HL-60/S4 (cell line): ENCODE measurements around the gene PDZD8.

ENCODE experiments used
- in situ Hi-C: fragments of 300-500 bp; cut with MboI; formaldehyde crosslinking; loops from 2 replicates; pipeline ENCODE4 v1.14.3; 2022; ENCODE audit warnings: low sequenced_read_pairs

PDZD8 gene, protein sequence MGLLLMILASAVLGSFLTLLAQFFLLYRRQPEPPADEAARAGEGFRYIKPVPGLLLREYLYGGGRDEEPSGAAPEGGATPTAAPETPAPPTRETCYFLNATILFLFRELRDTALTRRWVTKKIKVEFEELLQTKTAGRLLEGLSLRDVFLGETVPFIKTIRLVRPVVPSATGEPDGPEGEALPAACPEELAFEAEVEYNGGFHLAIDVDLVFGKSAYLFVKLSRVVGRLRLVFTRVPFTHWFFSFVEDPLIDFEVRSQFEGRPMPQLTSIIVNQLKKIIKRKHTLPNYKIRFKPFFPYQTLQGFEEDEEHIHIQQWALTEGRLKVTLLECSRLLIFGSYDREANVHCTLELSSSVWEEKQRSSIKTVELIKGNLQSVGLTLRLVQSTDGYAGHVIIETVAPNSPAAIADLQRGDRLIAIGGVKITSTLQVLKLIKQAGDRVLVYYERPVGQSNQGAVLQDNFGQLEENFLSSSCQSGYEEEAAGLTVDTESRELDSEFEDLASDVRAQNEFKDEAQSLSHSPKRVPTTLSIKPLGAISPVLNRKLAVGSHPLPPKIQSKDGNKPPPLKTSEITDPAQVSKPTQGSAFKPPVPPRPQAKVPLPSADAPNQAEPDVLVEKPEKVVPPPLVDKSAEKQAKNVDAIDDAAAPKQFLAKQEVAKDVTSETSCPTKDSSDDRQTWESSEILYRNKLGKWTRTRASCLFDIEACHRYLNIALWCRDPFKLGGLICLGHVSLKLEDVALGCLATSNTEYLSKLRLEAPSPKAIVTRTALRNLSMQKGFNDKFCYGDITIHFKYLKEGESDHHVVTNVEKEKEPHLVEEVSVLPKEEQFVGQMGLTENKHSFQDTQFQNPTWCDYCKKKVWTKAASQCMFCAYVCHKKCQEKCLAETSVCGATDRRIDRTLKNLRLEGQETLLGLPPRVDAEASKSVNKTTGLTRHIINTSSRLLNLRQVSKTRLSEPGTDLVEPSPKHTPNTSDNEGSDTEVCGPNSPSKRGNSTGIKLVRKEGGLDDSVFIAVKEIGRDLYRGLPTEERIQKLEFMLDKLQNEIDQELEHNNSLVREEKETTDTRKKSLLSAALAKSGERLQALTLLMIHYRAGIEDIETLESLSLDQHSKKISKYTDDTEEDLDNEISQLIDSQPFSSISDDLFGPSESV

DNA sequence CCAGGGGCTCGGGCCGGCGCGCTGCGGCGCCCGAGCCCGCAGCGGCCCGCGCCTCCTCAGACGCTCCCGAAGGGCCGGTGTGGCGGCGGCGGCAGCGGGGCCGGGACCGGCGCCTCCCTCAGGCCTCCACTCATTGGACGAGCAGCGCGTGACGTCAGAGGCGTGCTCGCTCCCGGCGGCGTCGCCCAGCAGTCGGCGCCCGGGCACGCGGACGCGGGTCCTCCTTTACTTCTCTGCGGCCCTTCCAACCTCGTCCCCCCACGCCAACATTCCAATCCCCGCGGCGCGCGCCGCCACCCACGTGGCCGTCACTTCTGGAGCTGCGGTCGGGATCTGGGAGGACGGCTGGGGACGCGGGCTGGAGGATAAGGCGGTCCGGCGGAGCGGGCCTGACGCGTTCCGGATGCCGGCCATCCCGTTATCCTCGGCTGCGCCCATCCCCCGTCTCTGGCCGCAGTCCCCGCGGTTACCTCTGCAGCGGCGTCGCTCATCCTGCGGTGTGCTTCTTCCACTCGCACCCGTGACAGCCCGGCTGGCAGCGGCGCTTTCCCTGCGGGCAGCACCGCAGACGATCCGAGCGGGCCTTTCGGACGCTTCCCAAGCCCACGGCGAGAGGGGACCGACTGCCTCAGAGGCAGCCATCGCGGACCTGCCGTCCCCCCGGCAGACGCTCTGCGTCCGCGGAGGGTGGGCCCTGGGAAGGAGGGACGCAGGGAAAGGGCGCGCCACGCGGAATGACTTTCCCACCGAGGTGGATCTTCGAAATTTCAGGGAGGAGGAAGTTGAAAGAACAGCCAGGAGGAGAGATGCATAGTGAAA is at the start of gene PDZD8:
Gene PDZD8 (minus strand): TSS at position 81 of the 819 bp plus-strand sequence. CDS start 213 bp downstream, outside the sequence.
- in situ Hi-C loops = no loop called here

DNA sequence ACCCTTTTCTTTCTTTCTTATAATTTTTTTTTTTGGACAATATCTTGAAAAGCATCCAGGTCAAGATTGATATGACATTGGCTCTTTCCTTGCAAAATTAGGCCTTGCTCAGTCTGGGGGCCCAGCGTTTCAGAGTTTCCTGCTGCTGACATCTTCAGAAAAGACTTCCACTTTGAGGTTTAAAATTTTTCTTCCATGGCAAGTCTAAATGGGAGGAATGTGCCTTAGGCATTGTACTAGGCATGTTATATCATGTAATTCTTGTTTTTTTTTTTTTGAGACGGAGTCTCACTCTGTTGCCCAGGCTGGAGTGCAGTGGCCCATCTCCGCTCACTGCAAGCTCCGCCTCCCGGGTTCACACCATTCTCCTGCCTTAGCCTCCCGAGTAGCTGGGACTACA is 48.9 kb upstream of the PDZD8 start:
- in situ Hi-C loops = no loop called here

DNA sequence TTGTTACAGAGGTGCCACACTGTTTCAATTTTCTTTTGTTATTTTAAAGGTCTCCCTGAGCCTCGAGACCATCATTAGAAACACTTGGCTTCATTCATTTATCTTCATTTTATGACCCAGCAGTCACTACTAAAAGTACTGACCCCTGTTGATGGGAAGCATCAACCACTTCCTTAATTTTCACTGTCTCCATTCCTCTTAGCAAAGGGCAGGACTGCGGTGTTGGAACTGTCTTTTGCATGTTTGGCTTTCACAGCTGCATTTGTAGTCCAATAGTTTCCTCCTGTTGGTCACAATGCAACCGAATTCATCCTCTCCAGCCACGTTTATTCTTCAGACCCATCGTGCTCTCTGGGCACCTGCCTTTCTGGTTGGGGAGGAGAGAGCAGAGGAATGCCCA is 46.7 kb upstream of the PDZD8 start:
- in situ Hi-C loops = no loop called here

DNA sequence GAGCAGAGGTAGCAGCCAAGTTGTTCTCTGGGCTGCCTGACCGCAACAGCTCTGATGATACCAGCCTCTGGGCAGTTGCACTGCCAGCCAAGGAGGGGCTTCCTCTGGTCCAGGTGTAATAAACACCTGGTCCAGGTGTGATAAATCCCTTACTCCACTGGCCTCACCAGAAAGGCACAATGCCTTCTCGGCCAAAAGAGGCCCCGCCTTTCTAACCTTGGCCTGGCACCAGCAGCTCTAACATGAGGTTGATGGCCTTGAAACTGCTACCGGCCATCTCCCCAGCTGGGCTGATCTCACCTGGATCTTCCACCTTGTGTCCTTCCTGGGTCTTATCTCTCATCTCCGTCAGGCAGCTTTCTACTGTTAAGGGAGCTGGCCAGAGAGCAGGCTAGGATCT is 45.5 kb upstream of the PDZD8 start:
- in situ Hi-C loops = no loop called here

DNA sequence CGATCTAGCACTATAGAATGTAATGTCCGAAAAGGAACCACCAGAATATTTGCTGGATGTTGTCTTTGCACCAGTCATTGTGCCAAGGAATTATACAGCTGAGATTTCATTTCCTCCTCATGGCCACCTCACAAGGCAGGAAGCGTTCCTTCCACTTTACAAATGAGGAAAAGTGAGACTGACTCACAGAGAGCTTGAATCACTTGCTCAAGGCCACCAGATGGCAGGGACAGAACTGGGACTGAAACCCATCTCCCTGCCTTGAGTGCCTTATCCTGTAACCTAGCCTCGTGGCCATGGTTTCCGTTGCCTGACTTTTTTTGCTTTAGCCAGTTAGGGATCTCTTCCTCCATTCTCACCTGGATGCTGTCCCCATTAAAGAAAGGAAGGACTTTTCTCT is 44.7 kb upstream of the PDZD8 start:
- in situ Hi-C loops = no loop called here

DNA sequence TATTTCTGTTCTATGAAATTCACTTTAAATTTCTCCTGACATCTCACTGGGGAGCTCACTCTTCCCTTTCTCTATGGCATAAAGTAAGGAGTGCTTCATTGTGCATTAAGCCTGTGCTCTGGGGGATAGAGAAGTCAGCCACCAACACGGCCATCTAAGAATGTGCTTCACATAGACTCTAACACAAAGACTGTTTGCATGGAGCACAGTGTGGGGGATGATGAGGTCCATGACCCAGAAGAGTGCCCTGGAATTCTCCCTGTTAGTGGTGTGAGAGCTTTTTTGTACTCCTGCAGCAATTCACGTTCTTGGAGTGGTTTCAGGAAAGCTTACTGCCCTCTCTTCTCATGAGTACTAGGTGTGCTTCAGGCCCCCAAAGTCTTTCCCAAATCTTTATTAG is 43.9 kb upstream of the PDZD8 start:
- in situ Hi-C loops = no loop called here

DNA sequence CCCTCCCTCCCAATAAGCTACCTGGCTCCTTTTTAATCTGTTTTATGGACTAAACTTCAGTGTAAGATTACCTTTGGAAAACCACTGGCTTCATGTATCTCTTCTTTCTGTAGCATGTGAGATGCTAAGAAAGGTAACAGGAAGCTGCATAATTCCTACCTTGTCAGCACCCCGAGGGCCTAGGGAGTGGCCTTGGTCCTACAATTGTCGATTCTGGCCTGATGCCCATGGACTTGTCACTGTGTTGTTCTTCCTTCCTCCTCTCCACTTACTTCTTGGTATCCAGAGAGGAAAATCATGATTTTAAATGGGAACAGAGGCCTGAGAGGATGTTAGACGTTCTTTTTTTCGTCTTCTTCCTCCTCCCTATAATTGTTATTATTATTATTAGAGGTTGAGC is 42.9 kb upstream of the PDZD8 start:
- in situ Hi-C loops = no loop called here

DNA sequence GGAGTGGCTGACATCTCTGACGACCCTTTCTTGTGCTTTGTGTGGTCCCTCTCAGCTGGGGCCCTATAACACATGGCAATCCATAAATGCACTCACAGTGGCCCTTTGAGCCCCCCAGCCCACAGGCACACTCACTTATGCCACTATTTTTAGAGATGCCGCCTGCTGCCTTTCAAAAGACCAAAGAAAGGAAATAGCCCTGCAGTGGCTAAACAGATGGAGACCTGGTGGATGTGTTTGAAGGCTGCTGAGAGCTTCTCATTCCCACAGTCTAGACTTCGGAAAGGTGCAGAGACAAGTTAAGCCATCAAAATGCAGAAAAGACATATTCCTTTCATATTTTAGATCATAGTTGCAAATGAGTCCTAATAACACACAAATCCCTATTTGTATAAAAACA is 42.0 kb upstream of the PDZD8 start:
- in situ Hi-C loops = no loop called here

DNA sequence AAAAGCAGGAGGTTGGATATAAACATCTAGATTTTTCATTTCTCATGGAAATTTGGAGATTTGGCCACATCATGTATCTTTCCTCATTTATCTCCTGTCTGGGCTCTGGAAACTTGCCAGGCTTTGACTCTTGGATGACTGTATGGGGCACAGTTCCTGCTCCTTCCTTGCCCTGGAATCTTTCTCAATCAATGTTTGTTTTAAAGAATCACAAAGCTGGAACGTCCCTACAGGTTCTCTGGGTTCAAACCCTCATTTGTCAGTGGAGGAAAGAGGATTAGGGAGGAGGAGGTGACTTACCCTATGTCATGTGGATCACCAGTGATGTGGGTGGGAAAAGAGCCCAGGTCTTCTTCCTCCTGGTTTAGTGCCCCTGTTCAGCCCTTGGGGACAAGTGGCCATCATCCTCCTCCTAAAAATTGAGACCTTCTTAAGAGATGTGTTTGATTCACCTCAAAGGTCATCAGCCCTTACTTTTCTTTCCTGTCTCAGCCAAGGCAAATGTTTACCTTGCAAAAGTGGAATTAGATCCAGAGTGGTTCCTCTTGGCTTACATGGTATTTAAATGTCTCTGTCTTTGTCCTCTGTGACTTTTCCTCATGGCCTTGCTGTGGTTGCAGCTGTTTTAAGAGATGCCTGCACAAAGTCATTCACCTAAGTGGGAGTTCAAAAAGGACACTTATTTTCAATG is 38.8 kb upstream of the PDZD8 start:
- in situ Hi-C loops = no loop called here

DNA sequence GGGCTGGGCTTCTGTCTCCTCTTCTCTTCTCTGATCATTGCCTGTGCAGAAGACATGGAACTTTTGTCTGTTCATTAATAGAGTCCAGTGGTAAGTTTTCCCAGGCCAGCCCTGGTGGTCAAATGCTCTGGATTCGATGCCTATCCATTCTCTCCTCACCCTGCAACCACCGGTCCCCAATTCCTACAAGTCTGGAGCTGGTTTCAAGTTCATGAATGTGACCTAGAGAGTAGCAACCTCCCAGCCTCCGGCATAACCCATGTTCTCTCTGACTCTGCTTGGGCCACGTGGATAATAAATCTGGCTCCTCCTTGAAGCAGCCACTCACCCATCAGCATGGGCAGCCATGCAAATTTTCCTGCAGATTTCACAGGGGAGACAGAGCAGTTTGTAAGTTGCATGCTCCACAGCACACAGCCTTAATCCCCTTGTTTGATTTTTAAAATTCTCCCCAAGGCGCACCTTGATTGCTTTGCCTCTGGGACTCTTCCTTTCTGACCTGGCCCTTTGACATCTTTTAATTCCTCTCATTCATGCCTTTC is 37.3 kb upstream of the PDZD8 start:
- in situ Hi-C loops = no loop called here

DNA sequence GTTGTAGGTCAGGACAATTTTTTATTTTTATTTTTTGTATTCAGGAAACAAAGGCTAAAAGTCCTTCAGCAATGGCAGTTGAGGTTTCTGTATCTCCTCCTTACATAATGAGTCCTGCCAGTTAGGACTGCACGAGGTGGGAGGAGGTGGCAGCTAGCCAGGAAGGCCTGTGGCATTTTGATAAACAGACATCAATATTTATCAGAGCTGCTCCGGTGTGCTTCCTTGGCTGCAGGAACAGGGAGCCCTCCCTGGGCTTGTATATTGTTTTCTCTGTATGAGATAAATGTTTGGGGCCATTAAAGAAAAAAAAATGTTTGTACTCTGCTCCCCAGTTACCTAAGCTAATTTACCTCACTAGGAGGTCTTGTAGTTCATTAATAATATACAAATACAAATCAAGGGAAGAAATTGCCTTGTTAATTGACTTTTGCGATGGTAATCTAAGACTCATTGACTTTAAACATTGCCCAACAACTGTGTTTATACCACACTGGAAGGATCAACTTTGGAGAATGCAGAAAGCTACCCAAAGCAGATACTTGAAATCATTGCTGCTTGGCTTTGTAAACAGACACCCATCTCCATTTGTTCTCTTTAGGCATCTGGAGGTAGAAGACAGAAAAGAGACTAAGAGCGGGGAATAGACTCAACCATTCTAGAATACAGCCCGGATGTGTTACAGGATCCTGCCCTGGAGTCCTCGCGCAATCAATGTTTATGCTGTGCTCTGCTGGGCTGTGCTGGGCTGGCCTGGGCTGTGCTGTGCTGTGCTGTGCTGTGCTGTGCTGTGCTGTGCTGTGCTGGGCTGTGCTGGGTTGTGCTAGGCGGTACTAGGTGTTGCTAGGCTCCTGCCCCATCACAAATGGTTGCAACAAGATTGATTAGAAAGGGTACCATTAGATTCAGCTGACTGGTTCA is 36.5 kb upstream of the PDZD8 start:
- in situ Hi-C loops = no loop called here

DNA sequence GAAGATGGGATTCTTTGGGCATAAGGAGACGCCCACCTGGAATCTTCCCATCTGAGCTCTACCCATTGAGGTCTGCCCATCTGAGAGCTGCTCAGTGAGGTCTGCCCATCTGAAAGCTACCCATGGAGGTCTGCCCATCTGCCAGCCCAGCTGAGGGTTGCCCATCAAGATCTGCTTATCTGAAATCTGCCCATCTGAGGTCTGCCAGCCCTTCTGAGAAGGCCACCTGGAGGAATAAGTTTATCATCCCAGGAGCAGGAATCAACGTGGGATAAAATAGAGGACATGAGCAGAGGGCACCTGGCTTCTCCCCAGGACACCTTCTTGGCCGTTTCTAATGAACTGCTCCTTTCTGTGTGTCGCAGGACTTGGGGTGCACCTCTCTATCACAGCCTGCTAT is 35.3 kb upstream of the PDZD8 start:
- in situ Hi-C loops = no loop called here

DNA sequence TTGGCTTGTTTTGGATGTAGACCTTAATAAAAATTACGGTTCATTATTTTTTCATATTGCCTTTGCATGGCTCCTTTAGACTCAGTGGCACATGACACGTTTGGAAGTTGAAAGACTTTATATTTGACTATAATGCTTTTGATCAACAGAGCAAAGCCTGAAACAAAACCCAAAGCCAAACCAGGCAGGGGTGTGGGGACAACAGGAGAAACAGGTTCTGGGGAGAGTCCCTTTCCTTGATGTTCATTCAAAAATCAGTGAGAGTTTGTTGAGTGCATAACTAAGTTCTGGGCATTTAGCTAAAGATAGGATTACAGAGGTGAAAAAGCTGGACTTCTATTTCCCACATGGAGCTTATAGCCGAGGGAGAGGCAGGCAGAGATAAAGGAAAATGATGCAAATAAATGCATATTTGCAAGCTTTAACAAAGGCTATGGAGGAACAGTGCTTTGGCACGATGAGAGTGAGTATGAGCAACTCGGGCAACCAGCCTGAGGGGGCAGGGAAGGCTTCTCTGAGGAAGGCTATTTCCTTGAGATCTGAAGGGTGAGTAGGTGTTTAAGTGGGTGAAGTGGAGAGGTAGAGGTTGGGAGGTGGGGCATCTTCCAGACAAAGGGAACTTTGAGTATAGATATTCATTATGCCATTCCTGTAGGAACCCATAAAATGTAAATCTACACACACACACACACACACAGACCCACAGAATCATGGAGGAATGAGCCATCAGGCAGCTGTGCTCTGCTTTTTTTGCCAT is 34.5 kb upstream of the PDZD8 start:
- in situ Hi-C loops = no loop called here

DNA sequence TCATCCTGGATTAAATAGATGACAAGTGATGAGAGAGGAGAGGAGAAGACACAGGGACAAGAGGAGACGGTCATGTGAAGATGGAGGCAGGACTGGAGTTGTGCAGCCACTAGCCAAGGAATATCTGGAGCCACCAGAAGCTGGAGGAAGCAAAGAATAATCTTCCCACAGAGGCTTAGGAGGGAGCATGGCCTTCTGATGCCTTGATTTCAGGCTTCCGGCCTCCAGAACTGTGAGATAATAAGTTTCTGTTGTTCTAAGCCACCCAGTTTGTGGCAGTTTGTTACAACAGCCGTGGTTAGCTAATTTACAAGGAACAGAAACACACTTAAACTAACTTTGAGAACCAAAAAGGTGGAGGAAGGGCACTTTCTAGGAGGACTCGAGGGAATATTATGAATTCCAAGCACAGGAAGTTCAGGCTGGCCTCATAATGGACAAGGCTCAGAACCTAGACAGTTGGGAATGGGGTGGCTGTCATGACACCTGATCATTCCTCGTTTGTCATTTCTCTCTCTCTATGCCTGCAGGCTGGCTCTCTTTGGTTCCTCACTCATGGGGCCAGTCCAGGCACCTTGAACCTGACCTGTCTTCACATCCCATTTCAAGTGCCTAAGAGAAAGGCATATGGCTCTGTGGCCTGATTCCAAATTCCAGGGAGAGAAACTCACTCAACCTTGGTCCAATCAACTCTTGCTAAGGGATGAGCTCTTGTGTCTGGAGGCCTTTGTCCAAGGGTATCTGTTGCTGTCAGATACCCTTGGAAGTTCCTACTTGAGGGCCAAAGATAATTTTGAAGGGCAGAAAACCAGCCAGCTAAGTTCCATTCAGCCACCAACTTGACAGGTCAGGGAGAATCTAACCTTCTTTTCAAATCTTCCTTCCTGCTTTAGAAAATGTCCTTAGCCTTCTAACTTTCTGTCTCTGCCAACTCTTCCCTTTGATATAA is 33.5 kb upstream of the PDZD8 start:
- in situ Hi-C loops = no loop called here

DNA sequence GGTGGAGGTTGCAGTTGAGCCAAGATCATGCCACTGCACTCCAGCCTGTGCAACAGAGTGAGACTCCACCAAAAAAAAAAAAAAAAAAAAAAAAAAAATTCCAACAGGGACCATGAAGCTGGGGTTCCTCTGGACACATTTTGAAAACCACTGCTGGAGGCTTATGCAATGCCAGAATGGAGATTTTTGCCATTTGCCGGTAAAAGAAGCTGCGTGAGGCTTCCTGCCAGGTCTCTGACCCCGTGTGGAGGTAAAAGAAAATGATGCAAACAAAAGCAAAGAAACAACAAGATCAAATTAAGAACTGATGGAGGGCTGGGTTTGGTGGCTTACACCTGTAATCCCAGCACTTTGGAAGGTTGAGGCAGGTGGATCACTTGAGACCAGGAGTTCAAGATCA is 30.5 kb upstream of the PDZD8 start:
- in situ Hi-C loops = no loop called here

DNA sequence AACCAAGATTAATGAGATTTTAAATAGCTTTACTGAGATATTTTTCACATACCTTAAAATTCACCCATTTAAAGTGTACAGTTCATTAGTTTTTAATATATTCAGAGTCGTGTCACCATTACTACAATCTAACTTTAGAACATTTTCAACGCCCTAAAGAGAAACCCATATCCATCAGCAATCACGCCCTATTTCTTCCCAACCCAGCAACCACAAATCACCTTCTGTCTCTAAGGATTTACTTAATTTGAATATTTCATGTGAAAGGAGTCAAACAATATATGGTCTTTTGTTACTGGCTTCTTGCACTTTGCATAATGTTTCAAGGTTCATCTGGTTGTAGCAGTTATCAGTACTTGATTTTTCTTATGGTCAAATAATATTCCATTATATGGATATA is 25.1 kb upstream of the PDZD8 start:
- in situ Hi-C loops = no loop called here
